Lung microvascular endothelial cell (primary cell): ENCODE results near the gene HMGCS2. TPM values are rescaled to one million over a fixed set of nuclear protein-coding genes. Genes with fewer than 3 reads are reported as not detected.

ENCODE experiments used
- DNase-seq, 2 donors: peaks; one replicate each; pipeline versions ENCODE4 v3.0.0 to v3.0.0-alpha.2; 2010; ENCODE audit warnings: low read depth in 2 of 2
- total RNA-seq: library from RNA; depleted of rRNA; stranded (reverse); fragments of >200 nt; gene quantifications from 2 replicates; pipeline ENCODE4 v1.2.1, GENCODE V29; 2014

HMGCS2 gene
- not detected in 2 replicates for total RNA-seq

DNA sequence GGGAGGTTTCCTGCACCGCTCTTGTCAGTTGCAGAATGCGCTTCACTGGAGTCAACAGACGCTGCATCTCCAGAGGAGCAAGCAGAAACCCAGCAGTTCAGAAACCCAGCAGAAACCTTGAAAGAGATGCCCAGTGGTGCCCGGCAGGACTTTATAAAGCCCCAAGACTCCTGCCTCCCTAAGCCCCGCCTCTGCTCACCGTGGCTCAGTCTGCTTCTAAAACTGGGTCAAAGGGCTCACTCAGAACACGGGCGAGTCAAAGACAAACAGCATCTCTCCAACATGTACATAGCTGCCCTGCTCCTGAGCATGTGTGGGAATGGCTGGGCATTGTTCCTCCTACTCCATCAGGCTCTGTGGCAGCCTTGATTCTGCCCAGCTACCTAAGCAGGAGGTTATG lies at the start of gene HMGCS2:
TSS of gene HMGCS2 (minus strand) at position 128 of the 400 bp plus-strand sequence. CDS start at position 67, 61 bp downstream.
- DNase-seq = no peak

DNA sequence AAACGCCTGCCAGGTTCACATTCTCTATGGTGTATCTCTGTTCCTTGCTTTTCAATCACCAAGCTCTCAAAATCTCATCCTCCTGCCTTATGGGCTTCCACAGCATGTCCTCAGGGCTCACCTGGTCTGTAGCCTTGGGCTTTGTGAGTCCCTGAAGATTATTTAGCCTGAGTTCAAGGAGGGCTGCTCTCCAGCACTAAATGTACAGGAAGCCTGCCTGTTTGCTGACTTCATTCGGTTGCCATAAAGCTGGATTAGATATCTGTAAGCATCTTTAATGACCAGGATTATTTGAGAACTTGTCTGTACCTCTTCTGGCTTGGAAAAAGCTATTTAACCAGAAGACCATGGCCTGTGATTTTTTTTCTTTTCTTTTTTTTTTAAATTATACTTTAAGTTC lies 49.5 kb upstream of the HMGCS2 start:
- no peak for DNase-seq

DNA sequence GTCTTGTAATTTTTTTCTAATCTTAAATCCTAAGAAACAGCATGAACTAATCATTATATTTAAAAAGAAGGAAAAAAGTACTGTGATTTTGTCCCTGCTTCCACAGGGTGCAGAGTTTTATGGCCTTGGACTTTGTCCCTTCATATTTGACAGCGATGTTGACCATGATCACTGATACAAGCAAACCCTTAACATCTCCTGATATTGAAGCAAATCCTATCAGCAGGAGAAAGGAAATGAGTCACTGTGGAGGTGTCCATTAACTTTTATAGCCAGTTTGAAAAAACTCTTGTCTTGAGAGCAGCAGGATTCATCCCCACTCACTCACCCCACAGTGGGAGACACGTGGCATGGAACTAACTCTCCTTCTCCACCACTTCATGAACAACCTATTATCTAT lies 47.7 kb upstream of the HMGCS2 start:
- DNase-seq = no peak

DNA sequence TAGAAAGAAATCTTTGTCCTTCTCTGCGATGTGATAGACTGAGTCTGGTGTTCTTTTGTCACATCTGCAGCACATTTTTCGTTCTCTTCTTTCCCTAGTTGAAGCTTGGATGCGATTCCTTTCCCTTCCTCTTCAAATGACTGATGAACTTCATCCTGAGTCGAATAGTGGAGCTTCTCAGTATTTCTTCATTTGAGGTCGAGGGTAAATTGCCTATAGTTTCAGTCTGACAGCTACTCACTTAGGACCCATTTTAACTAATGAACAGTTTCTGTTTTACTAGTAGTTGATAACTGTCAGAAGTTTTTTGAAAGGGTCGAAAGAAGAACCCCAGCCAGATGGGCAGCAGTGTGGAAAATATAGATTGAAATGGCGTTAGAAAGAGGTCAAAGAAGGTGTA lies 47.2 kb upstream of the HMGCS2 start:
- DNase-seq = no peak

DNA sequence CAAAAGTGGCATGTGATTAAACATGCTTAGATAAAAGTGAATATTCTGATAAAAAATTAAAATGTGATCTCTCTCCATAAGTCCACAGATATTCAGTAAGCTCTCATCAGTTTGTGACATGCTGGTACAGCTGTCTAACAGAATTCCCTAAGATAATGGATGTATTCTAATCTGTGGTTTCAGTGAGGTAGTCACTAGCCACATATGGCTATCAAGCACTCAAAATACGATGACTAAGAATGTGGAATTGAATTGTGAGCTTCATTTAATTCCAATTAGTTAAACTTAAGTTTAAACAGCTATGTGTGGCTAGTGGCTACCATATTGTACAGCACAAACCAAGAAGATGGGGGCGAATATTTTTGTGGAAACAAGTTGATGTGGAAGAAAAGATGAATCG lies 46.7 kb upstream of the HMGCS2 start:
- no peak for DNase-seq

DNA sequence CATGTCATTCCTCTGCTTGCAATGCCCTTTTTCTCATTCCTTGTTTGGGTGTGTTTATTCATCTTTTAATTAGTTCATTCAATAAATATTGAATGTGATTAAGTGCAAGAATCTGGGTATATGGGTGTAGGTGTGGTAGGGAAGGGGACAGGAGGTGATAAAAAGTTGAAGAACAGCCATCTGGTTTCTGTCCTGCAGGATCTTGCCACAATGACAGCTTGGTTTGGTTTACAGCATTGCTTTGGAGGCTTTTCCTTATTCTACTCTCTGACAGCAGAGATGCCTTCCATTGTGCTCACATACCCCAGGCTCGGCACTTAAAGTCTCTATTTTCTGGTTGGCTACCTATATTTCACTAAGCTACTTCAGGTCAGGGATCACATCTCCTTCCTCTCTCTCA lies 45.6 kb upstream of the HMGCS2 start:
- DNase-seq = no peak

DNA sequence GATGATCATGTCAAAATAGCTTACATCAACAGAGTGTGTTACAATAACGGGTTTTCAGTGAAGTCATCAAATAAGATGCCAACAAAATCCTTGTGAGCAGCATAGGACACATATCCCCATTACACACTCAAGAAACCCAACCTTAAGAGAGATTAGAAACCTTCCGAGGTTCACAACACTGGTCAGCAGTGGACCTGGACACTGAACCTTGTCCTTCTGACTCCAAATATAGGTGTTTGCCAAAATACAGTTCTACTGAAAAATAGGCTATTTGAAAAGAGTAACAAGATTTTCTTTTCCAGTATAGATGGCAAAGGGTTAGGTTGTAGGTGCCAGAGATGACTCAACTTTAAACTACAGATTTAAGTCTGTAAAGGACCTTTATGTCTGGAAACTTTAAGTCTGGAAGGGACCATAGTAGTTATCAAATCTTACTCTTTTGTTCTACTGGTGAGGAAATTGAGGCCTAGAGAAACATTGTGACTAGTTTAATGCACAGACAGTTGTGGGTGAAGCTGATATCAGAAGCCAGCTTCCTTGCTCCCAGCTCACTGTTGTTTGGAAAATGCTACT lies 43.4 kb upstream of the HMGCS2 start:
- DNase-seq = no peak

DNA sequence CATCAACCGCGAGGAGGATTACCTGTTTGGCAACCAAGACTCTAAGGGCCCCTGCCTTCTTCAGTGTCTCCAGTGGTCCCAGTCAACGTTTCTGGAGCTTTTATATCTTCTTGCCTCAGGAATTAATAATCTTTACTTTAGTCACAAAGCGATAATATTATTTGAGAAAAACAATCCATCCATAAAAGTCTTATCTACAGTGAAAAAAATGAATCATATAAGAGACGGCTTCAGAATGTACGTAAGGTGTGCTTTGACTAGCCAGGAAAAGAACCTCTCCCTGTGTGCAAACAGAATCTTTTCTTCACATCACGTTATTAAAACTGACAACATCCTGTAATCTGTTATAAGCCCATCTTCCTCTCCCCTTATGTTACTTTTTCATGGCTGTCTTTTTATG lies 42.7 kb upstream of the HMGCS2 start, which contains the start of gene REG4:
TSS of gene REG4 (minus strand) at position 74 of the 400 bp plus-strand sequence. CDS start 2,691 bp downstream, outside the sequence.
- DNase-seq = no peak

DNA sequence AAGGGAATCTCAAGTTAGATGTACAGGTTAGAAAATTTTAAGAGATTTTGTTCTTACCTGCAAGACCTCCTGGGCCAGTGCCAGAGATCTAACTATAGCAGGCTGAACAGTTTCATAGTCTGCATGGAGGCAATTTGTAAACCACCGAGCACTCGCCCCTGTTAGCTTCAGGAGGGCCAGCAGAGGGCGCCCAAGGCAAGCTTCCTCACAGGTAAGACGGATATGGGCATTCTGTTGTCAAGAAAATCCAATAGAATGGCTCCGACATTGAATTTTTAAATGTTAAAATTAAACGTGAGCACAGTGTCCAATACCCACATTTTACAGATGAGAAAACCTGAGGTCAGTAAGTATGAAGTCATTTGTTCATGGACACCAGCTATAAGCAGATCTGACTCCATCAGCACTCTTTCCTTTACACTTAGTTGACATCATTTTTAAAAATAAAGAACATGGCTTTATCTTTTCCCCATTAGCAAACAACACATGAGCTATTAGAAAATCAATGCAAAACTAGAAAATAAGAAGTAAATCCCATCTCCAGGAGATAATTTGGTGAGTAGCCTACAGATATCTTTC lies 40.4 kb upstream of the HMGCS2 start:
- DNase-seq = peak; percentile 69 to 76

DNA sequence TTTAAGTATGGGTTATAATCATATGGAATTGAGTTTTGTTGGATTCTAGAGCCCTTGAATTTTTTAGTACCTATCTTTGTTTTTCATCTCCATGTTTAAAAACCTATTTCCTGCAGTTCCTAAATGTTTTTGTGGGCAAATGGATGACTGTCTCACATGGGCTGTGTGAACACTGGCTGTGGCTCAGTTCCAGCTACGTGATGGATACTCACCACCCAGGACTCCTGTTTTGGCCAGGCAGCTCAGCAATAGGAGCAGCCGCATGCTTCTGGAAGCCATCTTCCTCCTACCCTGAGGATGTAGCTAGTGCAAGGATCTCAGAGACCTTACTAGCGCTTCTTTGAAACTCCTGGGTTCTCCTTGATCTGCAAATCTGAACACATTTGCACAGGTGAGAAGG lies 39.8 kb upstream of the HMGCS2 start:
- no peak for DNase-seq

DNA sequence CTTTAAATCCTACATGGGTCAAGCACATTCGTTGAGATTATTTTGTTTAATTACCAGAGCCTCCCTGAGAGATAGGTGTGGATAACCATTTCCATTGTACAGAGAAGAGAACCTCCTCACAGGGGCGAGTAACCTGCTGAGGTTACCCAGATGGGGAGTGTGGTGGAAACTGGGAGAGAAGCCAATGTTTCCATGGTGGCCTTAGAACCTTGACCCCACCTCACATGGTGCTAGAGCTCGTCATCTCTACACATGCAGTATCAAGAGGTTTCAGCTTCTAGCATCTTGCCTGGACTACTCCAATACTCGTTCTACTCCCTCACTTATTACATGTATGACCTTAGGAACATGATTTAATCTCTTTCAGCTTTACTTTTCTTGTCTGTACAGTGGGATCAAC lies 37.8 kb upstream of the HMGCS2 start:
- no peak for DNase-seq

DNA sequence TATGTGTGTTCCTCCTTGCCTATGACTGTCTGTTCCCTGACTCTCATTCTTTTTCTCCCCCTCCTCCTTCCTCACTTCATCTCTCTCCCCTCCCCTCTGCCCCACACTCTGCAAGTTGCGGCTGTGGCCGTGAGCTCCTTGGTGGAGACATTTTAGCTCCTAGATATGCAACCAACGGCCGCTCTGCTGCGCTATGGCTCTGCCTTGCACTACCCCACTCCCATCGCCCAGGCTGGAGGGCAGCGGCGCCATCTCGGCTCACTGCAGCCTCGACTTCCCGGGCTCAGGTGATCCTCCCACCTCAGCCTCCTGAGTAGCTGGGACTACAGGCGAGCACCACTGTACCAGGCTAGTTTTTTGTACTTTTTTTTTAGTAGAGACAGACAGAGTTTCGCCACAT lies 37.0 kb upstream of the HMGCS2 start:
- no peak for DNase-seq

DNA sequence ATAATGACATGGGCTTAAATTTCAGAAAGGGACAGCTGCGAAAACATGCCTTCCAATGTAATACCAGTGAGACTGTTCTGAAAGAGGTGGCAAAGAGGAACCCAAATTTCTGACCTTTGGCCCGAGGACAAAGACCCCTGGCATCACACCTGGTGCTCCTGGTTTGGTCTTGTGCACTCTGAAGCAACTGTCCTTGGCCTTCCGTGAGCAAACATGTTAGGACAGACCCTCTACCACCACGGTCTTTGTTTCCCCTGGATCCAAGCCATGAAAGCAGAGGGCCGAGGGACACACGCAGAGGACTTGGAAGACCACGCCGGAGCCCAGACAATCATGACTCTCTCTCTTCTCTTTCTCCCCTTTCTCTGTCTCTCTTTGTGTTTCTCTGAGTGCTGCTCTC lies 36.5 kb upstream of the HMGCS2 start:
- DNase-seq = no peak

DNA sequence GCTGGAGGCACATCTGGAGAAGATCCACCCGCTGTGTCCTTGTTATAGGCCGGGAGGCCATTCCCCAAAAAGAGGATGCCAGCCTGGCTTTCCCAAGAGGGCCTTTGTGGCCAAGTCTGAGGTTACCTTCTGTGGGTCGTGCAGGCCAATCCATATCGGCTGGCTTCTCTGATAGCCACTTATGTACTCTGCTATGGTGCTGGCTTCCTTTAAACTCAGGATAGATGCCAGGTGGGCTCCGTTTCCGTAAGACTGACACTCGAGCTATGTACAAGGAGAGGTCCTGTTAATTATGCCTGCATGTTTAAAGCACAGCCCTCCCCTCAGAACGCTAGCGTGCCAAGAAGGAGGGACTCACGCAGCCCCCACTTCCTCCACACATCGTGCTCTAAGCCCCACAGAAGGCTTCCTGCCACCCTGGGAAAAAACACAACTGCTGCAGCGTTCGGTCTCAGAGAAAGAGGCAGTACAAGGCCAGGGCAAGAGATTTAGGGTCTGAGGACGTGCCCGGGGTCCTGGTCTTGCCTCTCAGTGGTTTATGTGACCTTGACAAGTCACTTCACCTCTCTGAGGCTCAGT lies 31.0 kb upstream of the HMGCS2 start:
- DNase-seq = no peak

DNA sequence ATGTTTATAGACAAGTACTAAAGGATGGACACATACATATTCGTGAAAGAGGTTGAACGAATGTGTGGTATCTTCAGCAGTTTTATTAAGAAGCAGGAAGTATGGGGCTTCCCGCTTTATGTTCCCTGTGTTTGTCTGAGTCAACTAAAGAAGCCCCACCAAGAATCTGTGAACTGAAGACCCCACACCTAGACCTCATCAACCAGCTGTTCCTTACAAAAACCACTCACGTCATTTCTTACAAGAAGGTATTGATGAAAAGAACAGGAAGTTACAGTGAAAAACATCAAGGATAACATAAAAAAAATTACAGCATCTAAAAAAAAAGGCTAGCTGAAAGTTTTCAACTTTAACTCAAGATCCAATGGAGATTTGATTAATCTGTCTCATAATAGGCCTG lies 30.3 kb upstream of the HMGCS2 start:
- DNase-seq = no peak

DNA sequence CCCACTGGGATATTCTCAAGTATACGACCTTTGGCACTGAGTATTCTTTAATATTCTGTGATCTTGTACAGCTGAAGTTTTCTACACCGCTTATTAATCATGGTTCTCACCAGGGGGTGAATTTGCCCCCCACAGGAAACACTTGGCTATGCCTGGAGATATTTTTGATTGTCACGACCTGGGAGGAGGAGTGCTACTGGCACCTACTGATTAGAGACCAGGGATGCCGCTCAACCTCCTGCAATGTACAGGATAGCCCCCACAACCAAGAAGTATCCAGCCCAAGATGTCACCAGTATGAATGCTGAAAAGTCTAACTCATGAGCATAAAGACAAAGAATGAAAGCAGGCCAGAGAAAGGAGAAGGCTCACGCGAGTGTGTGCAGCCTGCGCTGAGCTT lies 28.9 kb upstream of the HMGCS2 start:
- DNase-seq = no peak

DNA sequence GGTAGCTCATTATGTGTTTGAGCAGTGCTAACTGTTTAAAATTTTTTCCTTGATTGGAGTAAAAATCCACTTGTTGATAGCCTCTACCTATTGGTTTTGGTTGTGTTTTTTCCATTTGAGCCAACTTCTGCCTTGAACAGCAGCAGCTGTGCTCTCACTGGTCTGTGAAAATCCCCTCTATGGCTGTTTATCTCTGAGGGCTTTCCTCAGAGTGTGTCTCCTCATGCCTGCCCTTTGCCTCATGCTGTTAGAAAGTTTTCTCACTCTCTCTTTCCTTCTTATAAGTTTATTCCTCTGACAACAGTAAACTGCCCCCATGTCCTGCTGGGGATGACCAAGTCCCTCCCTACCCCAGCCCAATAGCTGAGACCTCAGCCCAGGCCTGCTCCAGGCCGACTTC lies 28.5 kb upstream of the HMGCS2 start:
- no peak for DNase-seq

DNA sequence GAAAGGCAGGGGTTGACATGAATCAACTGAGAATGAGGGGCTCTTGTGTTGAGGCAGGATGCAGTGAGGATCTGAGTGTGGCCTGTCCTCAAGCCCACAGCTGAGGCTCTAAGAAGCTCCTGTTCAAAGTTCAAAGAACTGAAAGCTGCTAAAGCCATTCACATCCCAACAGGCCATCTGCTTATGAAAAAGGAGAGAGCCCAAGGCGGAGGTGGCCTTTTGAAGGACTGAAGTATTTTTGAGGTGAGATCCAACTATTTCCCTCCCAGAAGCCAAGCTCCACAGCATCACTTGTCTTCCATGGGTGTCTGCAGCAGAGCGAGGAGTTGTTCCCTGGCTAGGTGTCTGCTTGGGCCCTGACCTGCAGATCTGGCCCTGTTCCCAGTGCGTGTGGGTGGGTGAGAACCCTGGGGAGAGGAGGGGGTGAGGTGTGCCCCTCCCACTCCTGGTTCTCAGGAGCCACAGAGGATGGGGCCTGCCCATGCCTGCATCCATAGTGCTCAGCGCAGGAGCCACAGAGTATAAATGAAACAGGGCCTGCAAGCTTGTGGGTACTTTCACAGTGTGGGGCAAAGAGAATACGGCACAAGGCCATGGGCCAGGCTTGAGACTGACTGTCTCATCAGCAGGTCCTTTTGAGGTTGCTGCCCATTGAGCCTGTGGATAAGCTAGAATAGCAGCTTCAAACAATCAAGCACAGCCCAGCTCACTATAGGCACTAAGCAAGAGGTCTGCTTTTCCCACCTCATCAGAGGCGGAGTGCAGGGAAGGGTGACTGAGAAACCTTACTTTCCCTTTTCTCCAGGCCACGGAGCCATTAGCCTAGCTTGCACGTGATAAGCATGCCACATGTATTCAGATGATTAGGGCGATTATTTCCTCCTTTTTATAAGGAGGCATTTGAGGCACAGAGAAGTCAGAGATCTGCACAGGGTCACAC lies 26.8 kb upstream of the HMGCS2 start:
- DNase-seq = no peak

DNA sequence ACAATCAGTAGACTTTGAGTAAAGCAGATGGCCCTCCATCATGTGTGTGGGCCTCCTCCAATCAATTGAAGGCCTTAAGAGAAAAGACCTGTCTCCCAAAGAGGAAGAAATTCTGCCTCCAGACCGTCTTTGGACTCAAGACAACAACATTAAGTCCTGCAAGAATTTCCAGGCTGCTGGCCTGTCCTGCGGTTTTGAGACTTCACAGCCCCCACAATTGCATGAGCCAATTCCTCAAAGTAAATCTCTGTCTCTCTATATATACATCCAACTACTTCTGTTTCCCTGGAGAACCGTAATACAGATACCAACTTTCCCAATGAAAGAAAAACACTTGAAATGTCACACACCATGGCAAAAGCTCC lies 26.2 kb upstream of the HMGCS2 start:
- no peak for DNase-seq

DNA sequence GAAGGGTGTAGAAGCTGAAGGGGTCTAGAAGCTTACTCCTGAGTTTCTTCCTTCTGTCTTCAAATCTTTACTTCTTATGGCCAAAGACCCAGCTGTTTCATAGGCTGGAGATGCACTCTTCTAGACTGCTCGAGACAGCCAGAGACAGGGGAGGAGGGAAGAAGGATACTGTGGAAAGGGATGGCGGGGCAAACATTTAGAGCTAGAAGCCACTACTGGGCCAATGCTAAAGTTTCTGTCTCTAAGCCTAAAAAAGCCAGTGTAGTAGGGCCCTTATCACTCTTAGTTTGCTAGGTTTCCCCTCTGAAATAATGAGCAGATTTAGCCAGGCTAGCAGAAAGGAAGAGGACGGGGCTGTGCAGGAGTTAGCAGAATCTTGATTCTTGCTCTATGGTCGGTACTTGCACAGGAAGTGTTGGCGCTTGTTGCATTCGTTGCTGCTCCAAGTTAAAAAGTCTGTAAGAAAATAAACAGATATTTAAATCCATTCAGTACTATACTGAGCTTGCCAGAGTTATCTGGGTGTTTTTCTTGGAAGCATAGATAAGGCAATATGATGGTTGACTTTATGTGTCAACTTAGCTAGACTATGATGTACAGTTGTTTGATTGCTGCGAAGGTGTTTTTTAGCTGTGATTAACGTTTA lies 25.6 kb upstream of the HMGCS2 start:
- no peak for DNase-seq

DNA sequence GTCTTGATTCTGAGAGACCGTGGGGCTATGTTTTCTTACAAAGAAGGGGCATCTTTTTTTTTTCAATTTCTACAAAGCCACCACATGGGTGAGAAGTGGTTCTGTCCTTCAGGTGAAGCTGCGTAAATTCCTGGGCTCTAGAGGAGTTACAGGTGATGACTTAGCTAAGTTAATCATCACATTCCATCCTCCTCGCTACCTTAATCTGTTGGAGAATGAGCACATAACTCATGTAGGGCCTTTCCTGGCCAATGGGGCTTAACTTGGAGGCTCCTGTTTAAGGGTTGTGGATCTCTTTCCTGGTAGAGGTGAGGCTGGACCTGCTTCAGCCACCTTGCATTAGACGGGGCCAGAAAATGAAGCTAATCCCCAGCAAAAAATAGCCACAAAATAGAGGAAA lies 22.7 kb upstream of the HMGCS2 start:
- no peak for DNase-seq
